ENCODE results near the gene POLR1H. TPM values are rescaled to one million over a fixed set of nuclear protein-coding genes. Genes with fewer than 3 reads are reported as not detected.

The POLR1H gene
- total RNA-seq, 1 experiment from 2014 or later = 40.0 TPM

- no peaks in the 10 kb centered on the region for H3K36me3 ChIP-seq (ENCODE audit: low read depth, low read length)
- TSS peak; percentile 59 for BruUV-seq (replicated peaks)
- H3K27me3 ChIP-seq (ENCODE audit: low read length) = no peaks in the 10 kb centered on the region
- 0 out of 2 replicates have a peak, but pooled peaks have one; percentile 13 for TF ChIP-seq CTCF (conservative IDR thresholded peaks at IDR 0.05; ENCODE audit: low read depth, low read length)
- TF ChIP-seq EZH2phosphoT487 (IDR thresholded peaks at IDR 0.05; ENCODE audit: borderline replicate concordance, low read length) = no peak
- H4K20me1 ChIP-seq (ENCODE audit: low read length) = no peaks in the 10 kb centered on the region
- H3K79me2 ChIP-seq (ENCODE audit: low read length) = no peaks in the 10 kb centered on the region
- H2AFZ ChIP-seq (ENCODE audit: low read length) = peak overlapping the region; percentile 92
- ATAC-seq (peak; percentile 55), DNase-seq (peak; percentile 75)
- H3K27ac ChIP-seq (ENCODE audit: low read length) = no peak overlapping the region
- H3F3A ChIP-seq (ENCODE audit: low read length, unreplicated experiment) = no peaks in the 10 kb centered on the region
- peak overlapping the region; percentile 75 for H3K4me3 ChIP-seq (ENCODE audit: low read length)
- peak overlapping the region; percentile 42 for H3K9ac ChIP-seq (ENCODE audit: low read length)
- H3K4me2 ChIP-seq (ENCODE audit: low read length) = peak overlapping the region; percentile 90
- H3K9me2 ChIP-seq (replicated peaks; ENCODE audit: low read length) = no peaks in the 10 kb centered on the region
- POLR2A ChIA-PET (ENCODE audit: unreplicated experiment) = no interaction called here
- intact Hi-C loops (cut with micrococcal nuclease) = loop anchor here (2.0 kb wide), 2 partner anchors 26 to 310 kb away; partner anchors contain the start of gene RNF39
- CTCF ChIA-PET = interaction anchor here (0.6 to 4.8 kb wide), 2 partner anchors 31 to 190 kb away, joined by 3 to 107 read pairs; no protein-coding TSS in a partner anchor
- no peaks in the 10 kb centered on the region for H3K9me3 ChIP-seq (ENCODE audit: low read length)
- H3K4me1 ChIP-seq (ENCODE audit: insufficient read depth, low read length) = peaks cover 34% of the 10 kb centered on the region
Measured at GRCh38 chr6:30100585-30101443, 39.7 kb downstream of the POLR1H start.

- H3K9ac ChIP-seq (ENCODE audit: low read length) = peak overlapping the region; percentile 42
- ChIA-PET POLR2A (ENCODE audit: unreplicated experiment) (interaction anchor here (0.7 to 1.0 kb wide), 2 partner anchors 41 to 259 kb away, joined by 3 to 5 read pairs; partner anchors contain the start of gene POLR1H), CTCF (interaction anchor here (0.6 to 4.8 kb wide), 4 partner anchors 26 to 189 kb away, joined by 3 to 107 read pairs (median 3); partner anchors contain the start of gene POLR1H)
- H2AFZ ChIP-seq (ENCODE audit: low read length) = peak overlapping the region; percentile 99
- H3F3A ChIP-seq (ENCODE audit: low read length, unreplicated experiment) = no peaks in the 10 kb centered on the region
- intact Hi-C loops (cut with micrococcal nuclease) = loop anchor here (2.0 kb wide), 3 partner anchors 27 to 311 kb away; partner anchors contain the start of genes PPP1R11 and RNF39
- DNase-seq = peak; percentile 93
- H3K36me3 ChIP-seq (ENCODE audit: low read depth, low read length) = no peaks in the 10 kb centered on the region
- no peaks in the 10 kb centered on the region for H3K9me3 ChIP-seq (ENCODE audit: low read length)
- no peaks in the 10 kb centered on the region for H3K9me2 ChIP-seq (replicated peaks; ENCODE audit: low read length)
- H4K20me1 ChIP-seq (ENCODE audit: low read length) = no peaks in the 10 kb centered on the region
- peaks cover 31% of the 10 kb centered on the region for H3K4me1 ChIP-seq (ENCODE audit: insufficient read depth, low read length)
- TF ChIP-seq CTCF (conservative IDR thresholded peaks at IDR 0.05; ENCODE audit: low read depth, low read length) (peak; percentile 37; the same call in 1 of the 2 replicates), EZH2phosphoT487 (IDR thresholded peaks at IDR 0.05; ENCODE audit: borderline replicate concordance, low read length) (no peak), EZH2 (IDR thresholded peaks at IDR 0.05; ENCODE audit: low read length, unreplicated experiment) (no peak)
- H3K4me2 ChIP-seq (ENCODE audit: low read length) = peak overlapping the region; percentile 90
- no peaks in the 10 kb centered on the region for H3K79me2 ChIP-seq (ENCODE audit: low read length)
- H3K27ac ChIP-seq (ENCODE audit: low read length) = no peak overlapping the region
- H3K4me3 ChIP-seq (ENCODE audit: low read length) = peak overlapping the region; percentile 75
- BruUV-seq (replicated peaks) = TSS peak; percentile 80
- ATAC-seq = peak; percentile 81
- H3K27me3 ChIP-seq (ENCODE audit: low read length) = no peaks in the 10 kb centered on the region
Measured at GRCh38 chr6:30101444-30102413, 40.7 kb downstream of the POLR1H start.

All from PC-3 (cell line).